HepG2 (cell line): Measurements from ENCODE around the gene ANKS4B. TPM values are rescaled to one million over a fixed set of nuclear protein-coding genes. Genes with fewer than 3 reads are reported as not detected.

ENCODE experiments used
- ATAC-seq: fragments of 200-7000 bp; cut with Tn5 transposase; 3 replicates; pipeline ENCODE4 v1.9.1; 2020; ENCODE audit warnings: mild to moderate bottlenecking, moderate library complexity
- BruUV-seq: library from RNA; stranded (reverse); fragments of 400-500 nt; replicated peaks from 2 replicates; lab custom pipeline; 2021; lab: Mats Ljungman, UMichigan
- CTCF ChIA-PET: fragments of 300-600 bp; formaldehyde crosslinking; extraction: SDS; loops from one replicate; lab custom pipeline; 2021; ENCODE audit warnings: low total read pairs, inconsistent platforms, low intra/inter-chr PET ratio; lab: Yijun Ruan, JAX
- POLR2A ChIA-PET: fragments of 350-600 bp; sonication (Branson Sonifier 250); formaldehyde crosslinking; loops from one replicate; lab custom pipeline; 2020; ENCODE audit warnings: antibody characterized with exemption, inconsistent platforms; lab: Yijun Ruan, JAX
- DNase-seq: peaks from one replicate; pipeline ENCODE4 v3.0.0-alpha.2; 2015; ENCODE audit warnings: low spot score
- FAIRE-seq: peaks from 3 replicates; lab custom pipeline; 2011; peaks lifted over from hg19 to GRCh38; lab: Jason Lieb, UNC
- H2AFZ ChIP-seq: one replicate; pipeline ENCODE4 v1.6.1; 2011; ENCODE audit warnings: low read length, inconsistent platforms
- H3K27ac ChIP-seq: fragments of 300-600 bp; 3 replicates; pipeline ENCODE4 v1.8.0; 2011; ENCODE audit warnings: mixed run types, mild to moderate bottlenecking, mixed read lengths, low read length, inconsistent platforms; ENCODE audit not compliant: insufficient read depth; ENCODE audit errors: extremely low read length
- H3K27me3 ChIP-seq, 2 experiments: fragments of 200-600 bp in 1 of 2; 2 replicates in 1 of 2; 3 replicates in 1 of 2; pipeline versions ENCODE4 v1.6.0 to v1.8.0; 2011; ENCODE audit warnings: low read length in 2 of 2, mild to moderate bottlenecking in 2 of 2, moderate library complexity in 2 of 2, inconsistent platforms in 1 of 2; ENCODE audit not compliant: insufficient read depth in 2 of 2, control insufficient read depth in 1 of 2
- H3K36me3 ChIP-seq, 2 experiments: fragments of 200-600 bp in 1 of 2; replicated peaks in 1 of 2; 2 replicates in 1 of 2; 3 replicates in 1 of 2; pipeline versions ENCODE4 v1.5.1 to v1.8.0; 2011; ENCODE audit warnings: low read length in 2 of 2, inconsistent platforms in 1 of 2; ENCODE audit not compliant: insufficient read depth in 2 of 2, control insufficient read depth in 1 of 2
- H3K4me1 ChIP-seq: 2 replicates; pipeline ENCODE4 v1.5.1; 2012; ENCODE audit warnings: low read length, inconsistent platforms; ENCODE audit not compliant: insufficient read depth
- H3K4me2 ChIP-seq: 2 replicates; pipeline ENCODE4 v1.6.0; 2011; ENCODE audit warnings: low read depth, low read length, inconsistent platforms
- H3K4me3 ChIP-seq, 3 experiments: fragments of 200-600 bp in 1 of 3; sonication (generic), shearing (Covaris generic) in 1 of 3; replicated peaks in 1 of 3; 2 replicates each; pipeline ENCODE4 v1.5.1; 2011 to 2016; ENCODE audit warnings: low read length in 3 of 3, inconsistent platforms in 2 of 3, low read depth in 2 of 3, mild to moderate bottlenecking in 2 of 3, control low read depth in 1 of 3, mixed read lengths in 1 of 3; ENCODE audit not compliant: insufficient read depth in 1 of 3
- H3K79me2 ChIP-seq: one replicate; pipeline ENCODE4 v1.6.1; 2011; ENCODE audit warnings: low read length, inconsistent platforms; ENCODE audit not compliant: insufficient read depth
- H3K9ac ChIP-seq: 2 replicates; pipeline ENCODE4 v1.6.0; 2011; ENCODE audit warnings: mild to moderate bottlenecking, low read depth, low read length, inconsistent platforms; ENCODE audit not compliant: insufficient read depth
- H3K9me3 ChIP-seq: 2 replicates; pipeline ENCODE4 v1.5.1; 2012; ENCODE audit warnings: mild to moderate bottlenecking, low read length
- H4K20me1 ChIP-seq: 2 replicates; pipeline ENCODE4 v1.6.0; 2011; ENCODE audit warnings: inconsistent platforms, mild to moderate bottlenecking, low read length, moderate library complexity; ENCODE audit not compliant: insufficient read depth
- FOXP1 ChIP-seq, 2 experiments: fragments of 450-650 bp in 1 of 2; IDR thresholded peaks; 2 replicates each; pipeline ENCODE4 v1.6.1; 2017 to 2018; ENCODE audit warnings: antibody characterized with exemption in 1 of 2
- MBNL3 ChIP-seq: fragments of 250-450 bp; sonication (Bioruptor Pico); conservative IDR thresholded peaks from 2 replicates; pipeline ENCODE4 v1.8.0; 2022; ENCODE audit warnings: mild to moderate bottlenecking, inconsistent platforms
- MTF1 ChIP-seq: sonication (generic); formaldehyde crosslinking; IDR thresholded peaks from 2 replicates; pipeline ENCODE4 v1.5.0; 2020; ENCODE audit warnings: missing genetic modification reagents
- RXRA ChIP-seq: sonication (generic); formaldehyde crosslinking; IDR thresholded peaks from 2 replicates; pipeline ENCODE4 v1.5.1; 2020; ENCODE audit warnings: missing genetic modification reagents
- SALL1 ChIP-seq: sonication (generic); formaldehyde crosslinking; IDR thresholded peaks from 2 replicates; pipeline ENCODE4 v1.8.0; 2022; ENCODE audit warnings: mild to moderate bottlenecking, missing genetic modification reagents
- SKI ChIP-seq: fragments of 450-650 bp; IDR thresholded peaks from one replicate; pipeline ENCODE4 v1.6.1; 2018; ENCODE audit warnings: mild to moderate bottlenecking; ENCODE audit not compliant: partially characterized antibody
- TCF7 ChIP-seq: sonication (generic); IDR thresholded peaks from 2 replicates; pipeline ENCODE4 v1.6.1; 2016; ENCODE audit warnings: antibody characterized with exemption, low read depth
- ZBTB8A ChIP-seq: sonication (generic); formaldehyde crosslinking; IDR thresholded peaks from 2 replicates; pipeline ENCODE4 v1.4.0; 2020; ENCODE audit warnings: mild to moderate bottlenecking, low read depth, missing genetic modification reagents, borderline replicate concordance
- ZNF207 ChIP-seq: fragments of 450-650 bp; IDR thresholded peaks from 2 replicates; pipeline ENCODE4 v1.6.1; 2016; ENCODE audit warnings: antibody characterized with exemption, borderline replicate concordance
- ZNF460 ChIP-seq: sonication (generic); formaldehyde crosslinking; IDR thresholded peaks from 2 replicates; pipeline ENCODE4 v1.5.1; 2020; ENCODE audit warnings: missing genetic modification reagents, mild to moderate bottlenecking, borderline replicate concordance
- ZNF7 ChIP-seq: IDR thresholded peaks from 2 replicates; pipeline ENCODE4 v1.6.1; 2016; ENCODE audit warnings: missing biosample characterization, missing genetic modification reagents
- WGBS: methylation state at CpG from one replicate; pipeline ENCODE4 v1.1.6; 2017; ENCODE audit warnings: low lambda C conversion rate; 5-methylcytosine and 5-hydroxymethylcytosine counted together
- in situ Hi-C: cut with HindIII; loops from 2 replicates; pipeline ENCODE4 v1.10.0; 2017; ENCODE audit warnings: low pct_unique_long_range_greater_than_20kb; ENCODE audit not compliant: extremely low pct_ligation_motif_present
- intact Hi-C: fragments of 100-400 bp; cut with micrococcal nuclease; formaldehyde crosslinking; loops from one replicate; pipeline ENCODE4 v1.10.0; 2022; ENCODE audit not compliant: unreplicated experiment
- polyA plus RNA-seq, 8 experiments: library from polyadenylated mRNA; depleted of rRNA in 3 of 8; stranded (reverse) in 7 of 8; unstranded in 1 of 8; fragments of >200 nt; fragmentation: Illumina TruSeq in 4 of 8; extraction: Trizol in 4 of 8; gene quantifications; 2 replicates each; pipeline versions ENCODE4 v1.2.1 to v1.2.3, GENCODE V29; 2011 to 2016; ENCODE audit warnings: low read depth in 4 of 8, missing spikeins in 1 of 8, mixed read lengths in 1 of 8; ENCODE audit not compliant: insufficient read depth in 1 of 8
- total RNA-seq, 5 experiments: library from RNA; depleted of rRNA; stranded (reverse); fragments of >200 nt; fragmentation: Illumina TruSeq; extraction: Trizol; gene quantifications; 2 replicates each; pipeline ENCODE4 v1.2.3, GENCODE V29; 2016; ENCODE audit warnings: low read depth in 1 of 5

ANKS4B gene
- total and polyA plus RNA-seq, 2 of the 13 experiments (the other 11 are each of a cell fraction or from before 2014, with no cell fraction given), result 6.5 to 30.0 TPM

DNA sequence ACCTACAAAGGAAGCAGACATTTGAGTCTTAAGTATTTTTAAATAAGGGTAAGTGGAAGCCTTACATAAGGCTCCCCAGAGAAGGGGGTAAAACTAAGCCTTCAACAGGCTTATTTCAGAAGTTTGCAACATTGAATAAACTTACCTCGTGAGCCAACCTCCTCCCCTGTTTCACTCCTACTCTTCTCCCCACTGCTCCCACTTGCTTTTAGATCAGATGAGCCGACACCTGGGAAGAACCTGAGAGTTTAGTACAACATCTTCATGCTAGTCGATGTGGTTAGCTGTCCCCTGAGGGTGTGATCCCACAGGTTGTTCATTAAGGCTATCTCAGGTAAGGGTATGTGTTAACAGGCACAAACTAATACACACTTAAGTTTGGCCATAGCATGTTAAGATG is 35.9 kb upstream of the ANKS4B start:
- 0% methylated on average over 3 of the region's 3 CpGs for WGBS
- no peak overlapping the region for H3K4me3 ChIP-seq
- no peak overlapping the region for H2AFZ ChIP-seq
- H3K9ac ChIP-seq, result no peak overlapping the region
- DNase-seq (no peak), ATAC-seq (no peak), FAIRE-seq (no peak)
- no peak overlapping the region for H3K4me2 ChIP-seq
- no peak overlapping the region for H3K27ac ChIP-seq
- intact Hi-C loops (no loop called here), in situ Hi-C loops (no loop called here)
- no peaks in the 10 kb centered on the region for H3K9me3 ChIP-seq
- H3K36me3 ChIP-seq, result no peaks in the 10 kb centered on the region
- ChIA-PET POLR2A (no interaction called here), CTCF (no interaction called here)
- no TSS peak for BruUV-seq
- H3K79me2 ChIP-seq, result no peaks in the 10 kb centered on the region
- peaks cover 5 to 61% of the 10 kb centered on the region in 2 experiments; a peak in 4 of 5 replicates for H3K27me3 ChIP-seq
- H4K20me1 ChIP-seq, result no peaks in the 10 kb centered on the region
- H3K4me1 ChIP-seq, result no peaks in the 10 kb centered on the region
- TF ChIP-seq ZBTB8A (no peak), RXRA (CRISPR knock-in tag) (no peak), SKI (no peak), ZNF460 (no peak), FOXP1 (IDR thresholded peaks at IDR 0.05) (no peak), FOXP1 (CRISPR knock-in tag; IDR thresholded peaks at IDR 0.05) (no peak), SALL1 (CRISPR knock-in tag) (no peak), ZNF7 (CRISPR knock-in tag) (no peak), MTF1 (no peak), MBNL3 (CRISPR knock-in tag) (no peak), TCF7 (no peak), ZNF207 (no peak)
